HepG2 (cell line): ENCODE data around the gene CCDC70. TPM values are rescaled to one million over a fixed set of nuclear protein-coding genes. Genes with fewer than 3 reads are reported as not detected.

Experiments used
- ATAC-seq: fragments of 200-7000 bp; cut with Tn5 transposase; 3 replicates; pipeline ENCODE4 v1.9.1; 2020; ENCODE audit warnings: mild to moderate bottlenecking, moderate library complexity
- BruUV-seq: library from RNA; stranded (reverse); fragments of 400-500 nt; replicated peaks from 2 replicates; lab custom pipeline; 2021; lab: Mats Ljungman, UMichigan
- CTCF ChIA-PET: fragments of 300-600 bp; formaldehyde crosslinking; extraction: SDS; loops from one replicate; lab custom pipeline; 2021; ENCODE audit warnings: low total read pairs, inconsistent platforms, low intra/inter-chr PET ratio; lab: Yijun Ruan, JAX
- POLR2A ChIA-PET: fragments of 350-600 bp; sonication (Branson Sonifier 250); formaldehyde crosslinking; loops from one replicate; lab custom pipeline; 2020; ENCODE audit warnings: antibody characterized with exemption, inconsistent platforms; lab: Yijun Ruan, JAX
- DNase-seq: peaks from one replicate; pipeline ENCODE4 v3.0.0-alpha.2; 2015; ENCODE audit warnings: low spot score
- FAIRE-seq: peaks from 3 replicates; lab custom pipeline; 2011; peaks lifted over from hg19 to GRCh38; lab: Jason Lieb, UNC
- H2AFZ ChIP-seq: one replicate; pipeline ENCODE4 v1.6.1; 2011; ENCODE audit warnings: low read length, inconsistent platforms
- H3K27ac ChIP-seq: fragments of 300-600 bp; 3 replicates; pipeline ENCODE4 v1.8.0; 2011; ENCODE audit warnings: mixed run types, mild to moderate bottlenecking, mixed read lengths, low read length, inconsistent platforms; ENCODE audit not compliant: insufficient read depth; ENCODE audit errors: extremely low read length
- H3K27me3 ChIP-seq, 2 experiments: fragments of 200-600 bp in 1 of 2; 2 replicates in 1 of 2; 3 replicates in 1 of 2; pipeline versions ENCODE4 v1.6.0 to v1.8.0; 2011; ENCODE audit warnings: low read length in 2 of 2, mild to moderate bottlenecking in 2 of 2, moderate library complexity in 2 of 2, inconsistent platforms in 1 of 2; ENCODE audit not compliant: insufficient read depth in 2 of 2, control insufficient read depth in 1 of 2
- H3K36me3 ChIP-seq, 2 experiments: fragments of 200-600 bp in 1 of 2; replicated peaks in 1 of 2; 2 replicates in 1 of 2; 3 replicates in 1 of 2; pipeline versions ENCODE4 v1.5.1 to v1.8.0; 2011; ENCODE audit warnings: low read length in 2 of 2, inconsistent platforms in 1 of 2; ENCODE audit not compliant: insufficient read depth in 2 of 2, control insufficient read depth in 1 of 2
- H3K4me1 ChIP-seq: 2 replicates; pipeline ENCODE4 v1.5.1; 2012; ENCODE audit warnings: low read length, inconsistent platforms; ENCODE audit not compliant: insufficient read depth
- H3K4me2 ChIP-seq: 2 replicates; pipeline ENCODE4 v1.6.0; 2011; ENCODE audit warnings: low read depth, low read length, inconsistent platforms
- H3K4me3 ChIP-seq, 3 experiments: fragments of 200-600 bp in 1 of 3; sonication (generic), shearing (Covaris generic) in 1 of 3; replicated peaks in 1 of 3; 2 replicates each; pipeline ENCODE4 v1.5.1; 2011 to 2016; ENCODE audit warnings: low read length in 3 of 3, inconsistent platforms in 2 of 3, low read depth in 2 of 3, mild to moderate bottlenecking in 2 of 3, control low read depth in 1 of 3, mixed read lengths in 1 of 3; ENCODE audit not compliant: insufficient read depth in 1 of 3
- H3K79me2 ChIP-seq: one replicate; pipeline ENCODE4 v1.6.1; 2011; ENCODE audit warnings: low read length, inconsistent platforms; ENCODE audit not compliant: insufficient read depth
- H3K9ac ChIP-seq: 2 replicates; pipeline ENCODE4 v1.6.0; 2011; ENCODE audit warnings: mild to moderate bottlenecking, low read depth, low read length, inconsistent platforms; ENCODE audit not compliant: insufficient read depth
- H3K9me3 ChIP-seq: 2 replicates; pipeline ENCODE4 v1.5.1; 2012; ENCODE audit warnings: mild to moderate bottlenecking, low read length
- H4K20me1 ChIP-seq: 2 replicates; pipeline ENCODE4 v1.6.0; 2011; ENCODE audit warnings: inconsistent platforms, mild to moderate bottlenecking, low read length, moderate library complexity; ENCODE audit not compliant: insufficient read depth
- CBX2 ChIP-seq, 2 experiments: fragments of 200-600 bp in 1 of 2; sonication (generic); formaldehyde crosslinking in 1 of 2; IDR thresholded peaks; 2 replicates each; pipeline versions ENCODE4 v1.7.0 to v1.8.1; 2018 to 2022; ENCODE audit warnings: low read depth in 2 of 2, low read length in 1 of 2, mild to moderate bottlenecking in 1 of 2, missing genetic modification reagents in 1 of 2
- DBP ChIP-seq: sonication (generic); formaldehyde crosslinking; IDR thresholded peaks from 2 replicates; pipeline ENCODE4 v1.4.0; 2020; ENCODE audit warnings: missing genetic modification reagents; ENCODE audit errors: not compliant biosample characterization
- DPF2 ChIP-seq: sonication (generic); formaldehyde crosslinking; IDR thresholded peaks from 2 replicates; pipeline ENCODE4 v1.4.0; 2020; ENCODE audit warnings: mild to moderate bottlenecking, low read depth, missing genetic modification reagents, borderline replicate concordance
- DZIP1 ChIP-seq: sonication (generic); formaldehyde crosslinking; IDR thresholded peaks from 2 replicates; pipeline ENCODE4 v1.5.0; 2020; ENCODE audit warnings: mild to moderate bottlenecking, missing genetic modification reagents
- FOXA3 ChIP-seq: IDR thresholded peaks from 2 replicates; pipeline ENCODE4 v1.6.1; 2016; ENCODE audit warnings: missing genetic modification reagents, missing compliant biosample characterization
- FOXK1 ChIP-seq: sonication (generic); formaldehyde crosslinking; IDR thresholded peaks from 2 replicates; pipeline ENCODE4 v1.4.0; 2020; ENCODE audit warnings: low read depth, missing genetic modification reagents, borderline replicate concordance
- GTF3A ChIP-seq: sonication (generic); formaldehyde crosslinking; conservative IDR thresholded peaks from 2 replicates; pipeline ENCODE4 v1.4.0; 2020; ENCODE audit warnings: mild to moderate bottlenecking, missing genetic modification reagents
- HMGXB4 ChIP-seq, 2 experiments: sonication (generic) in 1 of 2; formaldehyde crosslinking in 1 of 2; IDR thresholded peaks; 2 replicates each; pipeline versions ENCODE4 v1.4.0 to v1.6.1; 2018 to 2020; ENCODE audit warnings: missing genetic modification reagents in 2 of 2, borderline replicate concordance in 1 of 2, low read depth in 1 of 2, mild to moderate bottlenecking in 1 of 2, missing biosample characterization in 1 of 2
- HOXA5 ChIP-seq: sonication (generic); formaldehyde crosslinking; IDR thresholded peaks from 2 replicates; pipeline ENCODE4 v1.4.0; 2020; ENCODE audit warnings: missing genetic modification reagents
- POGZ ChIP-seq: sonication (generic); formaldehyde crosslinking; IDR thresholded peaks from 2 replicates; pipeline ENCODE4 v1.4.0; 2020; ENCODE audit warnings: mild to moderate bottlenecking, missing genetic modification reagents
- TAF1 ChIP-seq: sonication (generic); formaldehyde crosslinking; IDR thresholded peaks from 2 replicates; pipeline ENCODE4 v1.4.0; 2020; ENCODE audit warnings: missing genetic modification reagents
- ZNF263 ChIP-seq: sonication (generic); formaldehyde crosslinking; IDR thresholded peaks from 2 replicates; pipeline ENCODE4 v1.4.0; 2020; ENCODE audit warnings: missing genetic modification reagents
- ZNF562 ChIP-seq: sonication (generic); formaldehyde crosslinking; IDR thresholded peaks from 2 replicates; pipeline ENCODE4 v1.8.0; 2022; ENCODE audit warnings: missing genetic modification reagents, borderline replicate concordance
- ZNF674 ChIP-seq: sonication (generic); formaldehyde crosslinking; IDR thresholded peaks from 2 replicates; pipeline ENCODE4 v1.5.0; 2020; ENCODE audit warnings: low read depth, mild to moderate bottlenecking, missing genetic modification reagents
- ZXDC ChIP-seq: sonication (generic); formaldehyde crosslinking; IDR thresholded peaks from 2 replicates; pipeline ENCODE4 v1.5.0; 2020; ENCODE audit warnings: mild to moderate bottlenecking, missing genetic modification reagents
- WGBS: methylation state at CpG from one replicate; pipeline ENCODE4 v1.1.6; 2017; ENCODE audit warnings: low lambda C conversion rate; 5-methylcytosine and 5-hydroxymethylcytosine counted together
- in situ Hi-C: cut with HindIII; loops from 2 replicates; pipeline ENCODE4 v1.10.0; 2017; ENCODE audit warnings: low pct_unique_long_range_greater_than_20kb; ENCODE audit not compliant: extremely low pct_ligation_motif_present
- intact Hi-C: fragments of 100-400 bp; cut with micrococcal nuclease; formaldehyde crosslinking; loops from one replicate; pipeline ENCODE4 v1.10.0; 2022; ENCODE audit not compliant: unreplicated experiment
- polyA plus RNA-seq, 8 experiments: library from polyadenylated mRNA; depleted of rRNA in 3 of 8; stranded (reverse) in 7 of 8; unstranded in 1 of 8; fragments of >200 nt; fragmentation: Illumina TruSeq in 4 of 8; extraction: Trizol in 4 of 8; gene quantifications; 2 replicates each; pipeline versions ENCODE4 v1.2.1 to v1.2.3, GENCODE V29; 2011 to 2016; ENCODE audit warnings: low read depth in 4 of 8, missing spikeins in 1 of 8, mixed read lengths in 1 of 8; ENCODE audit not compliant: insufficient read depth in 1 of 8
- total RNA-seq, 5 experiments: library from RNA; depleted of rRNA; stranded (reverse); fragments of >200 nt; fragmentation: Illumina TruSeq; extraction: Trizol; gene quantifications; 2 replicates each; pipeline ENCODE4 v1.2.3, GENCODE V29; 2016; ENCODE audit warnings: low read depth in 1 of 5

The CCDC70 gene
- total and polyA plus RNA-seq, 2 of the 13 experiments (the other 11 are each of a cell fraction or from before 2014, with no cell fraction given) = 0.13 TPM; not detected in 1

GRCh38 chr13:51817717-51818116 lies 44.1 kb upstream of the CCDC70 start (continued):
- no peak for TF ChIP-seq HMGXB4 (CRISPR knock-in tag; IDR thresholded peaks at IDR 0.05; ENCODE audit: borderline replicate concordance in 1 of 2, low read depth in 1 of 2)

- in situ Hi-C loops = loop anchor here (10.0 kb wide), 1 partner anchor 307 kb away; the partner anchor contains the start of gene NEK5
- H3K79me2 ChIP-seq = no peaks in the 10 kb centered on the region
- POLR2A ChIA-PET = no interaction called here
- no peak overlapping the region for H3K27ac ChIP-seq
- DNase-seq = no peak
- no peaks in the 10 kb centered on the region for H3K27me3 ChIP-seq
- intact Hi-C loops = no loop called here
- H4K20me1 ChIP-seq = no peaks in the 10 kb centered on the region
- H3K36me3 ChIP-seq = no peaks in the 10 kb centered on the region
- no peak overlapping the region for H3K4me3 ChIP-seq
- no peak overlapping the region for H3K9ac ChIP-seq
- no peak overlapping the region for H3K4me2 ChIP-seq
- H3K4me1 ChIP-seq = peaks cover 14% of the 10 kb centered on the region
- no peak overlapping the region for H2AFZ ChIP-seq
- CTCF ChIA-PET = no interaction called here
- no peak for ATAC-seq
- BruUV-seq = no TSS peak
- WGBS = 88% methylated on average over 4 of the region's 4 CpGs
- FAIRE-seq = no peak
- H3K9me3 ChIP-seq = no peaks in the 10 kb centered on the region
- TF ChIP-seq TAF1 (no peak), ZNF263 (CRISPR knock-in tag) (no peak), ZNF562 (CRISPR knock-in tag) (no peak), GTF3A (CRISPR knock-in tag) (no peak), ZXDC (CRISPR knock-in tag) (no peak), DPF2 (CRISPR knock-in tag) (no peak), HOXA5 (CRISPR knock-in tag) (no peak), POGZ (no peak), CBX2 (IDR thresholded peaks at IDR 0.05; ENCODE audit: low read depth, low read length) (no peak), CBX2 (CRISPR knock-in tag; IDR thresholded peaks at IDR 0.05; ENCODE audit: low read depth) (no peak), DZIP1 (CRISPR knock-in tag) (no peak), ZNF674 (CRISPR knock-in tag) (no peak), DBP (CRISPR knock-in tag) (no peak), FOXK1 (no peak), FOXA3 (CRISPR knock-in tag) (no peak)
Observed at GRCh38 chr13:51818276-51818675, 43.5 kb upstream of the CCDC70 start.
